Activated naive CD4-positive, alpha-beta T cell (primary cell): Measurements from ENCODE around the gene RPS6KA5.
"Not testable (repeated sequence)": the region's sequence is repeated elsewhere in the genome, so short reads cannot be mapped to it uniquely, and the experiment has no call there.

ENCODE experiments used
- DNase-seq, 4 experiments: peaks; one replicate each; lab custom pipeline; 2025; lab: John Stamatoyannopoulos, UW

The RPS6KA5 gene

DNA sequence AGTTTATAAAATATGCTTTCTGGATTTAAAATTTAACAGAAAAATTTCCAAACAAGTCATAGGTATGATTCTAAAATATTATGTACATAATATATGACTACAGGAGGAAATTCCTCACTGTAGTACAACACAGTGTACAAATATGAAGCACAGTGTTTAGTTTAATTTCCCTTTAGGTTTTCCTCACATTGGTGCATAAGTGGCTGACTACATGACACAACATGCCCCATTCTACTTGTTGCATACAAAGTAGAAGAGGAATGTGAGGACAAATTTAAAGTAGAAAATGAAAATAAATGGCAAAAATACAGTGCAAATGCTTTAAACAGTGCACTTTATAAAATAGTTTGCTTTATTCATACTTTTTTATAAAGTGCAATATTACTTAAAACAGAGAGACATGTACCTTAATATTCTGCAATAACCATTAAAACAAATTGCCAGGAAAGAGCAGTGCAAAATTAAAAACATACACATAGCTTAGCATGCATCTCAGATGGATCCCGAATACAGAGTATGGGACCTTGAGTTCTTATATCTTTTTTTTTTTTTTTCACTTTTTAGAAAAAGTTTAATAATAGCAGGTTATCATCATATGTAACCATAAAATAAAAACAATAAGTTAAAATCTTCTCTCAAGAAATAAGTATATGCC, 189.4 kb downstream of the RPS6KA5 start:
- DNase-seq = no peak

DNA sequence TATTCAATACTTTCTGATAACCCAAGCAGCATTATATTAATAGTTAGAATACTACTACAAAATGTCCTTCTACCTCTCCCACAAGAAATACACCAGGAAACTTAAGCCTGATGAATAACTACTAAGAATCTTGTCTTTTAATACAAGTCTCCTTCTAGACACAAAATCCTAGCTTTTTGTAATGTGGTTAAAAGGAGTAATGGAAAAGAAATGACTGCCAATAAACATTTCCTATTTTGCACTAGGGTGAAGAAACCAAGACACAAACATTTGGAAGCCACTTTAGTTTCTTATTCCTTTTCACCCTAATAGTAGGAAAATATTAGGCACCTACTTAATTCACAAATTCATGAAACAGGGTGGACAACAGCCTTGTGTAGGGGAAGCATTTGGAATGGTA, 192.9 kb downstream of the RPS6KA5 start:
- DNase-seq = no peak

DNA sequence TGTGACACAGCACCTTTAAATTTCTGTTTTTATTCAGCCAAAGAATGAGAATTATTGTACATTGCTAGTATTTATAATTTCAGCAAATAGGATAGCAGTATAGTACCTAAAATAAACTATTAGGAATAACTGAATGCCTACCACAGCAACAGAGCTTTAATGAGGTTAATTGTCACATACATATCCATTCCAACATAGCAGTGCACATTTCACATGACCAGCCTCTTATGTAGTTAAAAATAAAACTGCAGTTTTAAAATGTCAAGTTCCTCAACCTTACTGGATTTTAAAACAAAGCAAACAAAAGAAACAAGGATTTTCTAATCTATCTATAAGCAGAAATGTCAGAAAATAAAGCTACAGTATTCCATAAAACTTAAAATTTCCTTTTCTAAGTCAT, 193.6 kb downstream of the RPS6KA5 start:
- DNase-seq = no peak

DNA sequence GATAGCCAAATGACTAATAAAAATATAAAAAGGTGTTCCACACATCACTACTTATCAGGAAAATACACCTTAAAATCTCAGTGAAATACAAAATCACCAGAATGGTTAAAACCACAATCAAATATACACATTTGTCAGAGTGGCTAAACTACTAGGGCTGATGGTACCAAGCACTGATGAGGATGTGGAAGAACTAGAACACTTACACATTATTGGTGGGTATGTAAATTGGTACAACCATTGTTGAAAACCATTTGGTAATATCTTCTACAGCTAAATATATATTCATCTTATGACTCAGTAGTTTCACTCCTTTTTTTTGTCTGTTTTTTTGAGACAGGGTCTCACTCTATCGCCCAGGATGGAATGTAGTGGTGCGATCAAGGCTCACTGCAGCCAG, 195.7 kb downstream of the RPS6KA5 start:
- DNase-seq = no peak

DNA sequence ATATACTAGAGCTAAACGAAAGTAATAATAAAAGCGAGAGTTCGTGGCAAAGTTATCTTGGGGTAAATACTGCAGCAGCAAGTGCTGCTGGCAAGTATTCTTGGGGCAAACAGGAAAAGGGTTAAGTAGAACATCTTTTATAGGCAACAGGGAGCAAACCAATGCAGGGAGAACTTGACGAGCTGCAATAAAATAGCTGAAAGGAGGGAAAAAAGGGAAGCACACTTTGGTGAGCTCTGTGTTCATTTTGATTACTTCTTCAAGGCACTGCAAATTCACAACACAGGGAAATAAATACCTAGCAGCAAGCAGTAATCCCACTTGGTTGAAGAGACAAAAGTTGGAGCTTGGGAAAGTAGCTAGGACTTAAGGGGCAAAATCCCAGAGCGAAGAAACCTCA, 201.9 kb downstream of the RPS6KA5 start:
- DNase-seq = no peak

DNA sequence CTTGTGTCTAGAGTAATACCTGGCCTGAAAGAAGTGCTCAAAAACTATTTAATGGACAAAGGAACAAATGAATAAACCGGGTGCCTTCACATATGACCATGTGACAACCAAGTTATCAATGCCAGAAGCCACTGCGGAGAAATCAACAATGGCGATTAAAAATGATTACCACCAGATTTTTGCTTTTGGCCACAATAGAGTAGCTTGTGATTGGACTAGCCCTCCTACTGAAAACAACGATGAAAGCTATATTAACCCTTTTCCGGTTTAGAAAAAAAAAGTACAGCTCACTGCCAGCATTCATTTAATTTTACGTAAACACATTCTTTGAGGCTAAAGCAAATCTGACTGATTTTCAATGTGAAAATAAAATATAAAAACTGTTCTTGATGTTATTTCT, 202.6 kb downstream of the RPS6KA5 start:
- DNase-seq = no peak

DNA sequence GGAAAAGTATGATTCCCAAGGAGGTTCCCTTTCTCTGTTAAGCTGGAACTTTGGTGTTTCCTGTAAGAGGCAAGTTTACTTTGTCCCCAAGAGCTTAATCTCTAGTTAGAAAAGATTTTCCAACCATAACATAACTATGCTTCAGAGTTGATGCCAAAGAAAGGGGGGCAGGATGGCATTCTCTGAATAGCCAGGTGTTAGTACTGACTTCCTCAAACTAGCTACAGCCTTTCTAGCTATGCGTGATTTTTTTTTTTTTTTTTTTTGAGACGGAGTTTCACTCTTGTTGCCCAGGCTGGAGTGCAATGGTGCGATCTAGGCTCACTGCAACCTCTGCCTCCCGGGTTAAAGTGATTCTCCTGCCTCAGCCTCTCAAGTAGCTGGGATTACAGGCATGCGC, 204.3 kb downstream of the RPS6KA5 start:
- not testable (repeated sequence) for DNase-seq

DNA sequence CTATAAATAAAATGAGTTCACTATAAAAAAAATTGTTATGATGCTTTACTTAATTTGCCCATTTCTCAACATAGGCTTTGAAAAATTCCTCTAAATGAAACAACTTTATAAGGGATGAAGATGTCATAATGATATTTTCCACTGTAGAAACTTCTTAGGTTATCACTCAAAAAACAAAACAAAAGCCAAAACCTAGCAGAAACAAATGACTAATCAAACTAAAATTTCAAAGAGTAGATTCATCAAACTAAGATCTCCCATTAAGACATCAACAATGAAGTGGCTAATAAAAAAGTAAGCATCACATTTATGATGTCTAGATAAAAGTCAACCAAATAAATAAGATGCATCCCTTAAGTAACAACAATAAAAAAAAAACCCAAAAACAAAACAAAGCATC, 207.3 kb downstream of the RPS6KA5 start:
- DNase-seq = no peak

DNA sequence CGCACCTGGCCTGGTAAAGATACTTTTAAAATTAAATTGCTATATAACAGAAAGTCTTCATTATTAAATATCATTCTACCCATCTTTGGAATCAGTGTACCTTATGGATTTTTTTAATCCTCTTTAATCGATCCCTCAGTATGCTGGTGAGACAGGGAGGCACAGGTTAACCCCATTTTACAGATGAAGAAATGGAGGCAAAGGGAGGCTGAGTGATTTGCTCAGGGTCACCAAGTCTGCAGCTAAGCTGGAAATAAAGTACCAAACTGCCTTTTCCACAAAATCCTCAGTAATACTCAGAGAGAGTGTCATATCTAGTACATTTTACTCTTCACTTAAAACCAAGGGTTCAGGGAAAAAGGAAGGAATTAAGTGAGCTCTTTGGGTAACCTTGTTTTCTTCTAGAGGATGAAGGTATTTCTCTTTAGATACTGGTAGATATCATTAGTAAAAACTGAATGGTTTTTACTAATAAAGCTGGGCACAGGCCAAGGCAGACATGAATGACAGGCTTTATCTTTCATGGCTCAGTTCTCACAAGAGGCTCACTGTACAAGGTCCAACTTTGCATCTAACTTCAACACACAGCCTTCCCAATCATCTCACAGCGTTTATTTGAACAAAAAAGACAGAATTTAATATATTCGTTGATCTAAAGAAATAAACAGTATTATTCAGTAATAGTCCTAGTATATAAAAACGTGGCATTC, 209.0 kb downstream of the RPS6KA5 start:
- DNase-seq = no peak

DNA sequence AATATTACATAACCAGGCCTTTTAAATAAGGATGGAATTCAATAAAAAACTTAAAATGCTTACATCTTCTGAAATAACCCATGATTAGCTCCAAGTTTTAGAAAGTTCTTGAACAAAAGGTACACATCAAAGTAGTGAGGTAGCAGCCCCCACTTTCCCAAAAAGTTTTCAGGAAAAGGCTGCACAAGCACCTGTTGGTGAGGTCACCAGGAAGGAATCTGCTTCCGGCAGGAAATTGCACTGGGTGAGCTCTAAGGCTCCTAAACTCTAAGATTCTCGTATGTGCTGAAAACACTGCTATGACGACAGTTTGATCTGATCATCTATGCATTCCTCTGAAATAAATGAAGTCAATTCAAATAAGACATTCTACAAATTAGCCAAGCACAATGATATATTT, 210.0 kb downstream of the RPS6KA5 start:
- DNase-seq = no peak

DNA sequence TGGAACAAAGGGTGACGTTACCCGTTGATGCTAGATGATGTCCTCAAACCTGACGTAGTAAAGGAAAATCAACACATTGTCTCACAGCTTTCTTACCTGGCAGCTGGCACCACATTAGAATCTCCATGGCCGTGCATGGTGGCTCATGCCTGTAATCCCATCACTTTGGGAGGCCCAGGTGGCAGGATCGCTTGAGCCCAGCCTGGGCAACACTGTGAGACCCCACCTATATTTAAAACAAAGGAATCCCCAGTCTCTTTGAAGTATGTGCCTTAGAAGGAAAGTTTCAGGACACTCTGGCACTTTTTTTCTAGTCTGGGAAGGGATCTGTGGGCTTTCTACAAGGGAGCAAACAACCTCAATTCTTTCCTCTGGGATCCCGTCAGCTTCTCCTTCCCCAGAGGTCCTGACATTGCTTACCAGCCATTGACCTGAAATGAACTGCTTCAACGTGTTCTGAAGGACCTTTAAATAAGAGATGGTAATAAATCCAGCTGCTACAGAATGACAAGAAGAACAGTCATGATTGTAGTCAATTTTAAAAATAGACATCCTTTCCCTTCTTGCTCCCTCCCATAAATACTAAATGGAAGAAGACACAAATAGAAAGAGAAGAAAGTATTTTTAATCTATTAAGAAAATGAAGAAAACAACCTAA, 210.5 kb downstream of the RPS6KA5 start:
- no peak for DNase-seq

DNA sequence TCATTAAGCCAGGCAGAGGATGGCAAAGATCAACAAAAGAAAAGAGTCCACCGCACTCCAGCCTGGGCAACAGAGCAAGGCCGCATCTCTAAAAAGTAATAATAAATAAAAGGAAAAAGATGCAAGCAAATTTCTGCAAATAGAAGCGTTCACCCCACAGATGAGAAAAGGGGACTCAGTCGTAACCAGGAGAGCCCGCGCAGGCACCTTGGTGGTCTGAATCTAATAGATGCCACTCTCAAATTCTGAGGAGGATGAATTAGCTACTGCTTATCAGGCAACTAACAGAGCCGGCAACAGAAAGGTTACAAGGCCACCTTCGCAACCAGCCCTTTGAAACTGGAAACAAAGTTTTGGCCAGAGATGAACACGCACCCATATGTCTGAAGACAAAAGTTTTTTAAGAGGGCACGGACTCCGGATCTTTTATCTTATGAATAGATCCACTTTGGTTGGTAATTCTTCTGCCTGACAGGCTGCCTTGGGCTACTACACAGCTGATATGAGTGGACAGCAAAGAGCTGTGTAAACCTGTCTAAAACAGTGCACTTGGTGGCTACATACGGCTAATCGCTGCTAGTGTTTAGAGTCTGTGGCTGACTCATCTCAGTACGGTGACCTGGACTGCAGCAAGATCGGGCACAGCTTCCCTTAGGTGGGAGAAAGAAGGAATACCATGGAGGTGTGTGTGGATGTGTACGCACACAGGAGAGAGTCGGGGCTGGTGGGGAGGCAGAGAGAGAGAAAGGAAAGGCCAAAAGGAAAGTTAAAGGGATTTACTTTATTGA, 211.3 kb downstream of the RPS6KA5 start:
- no peak for DNase-seq

DNA sequence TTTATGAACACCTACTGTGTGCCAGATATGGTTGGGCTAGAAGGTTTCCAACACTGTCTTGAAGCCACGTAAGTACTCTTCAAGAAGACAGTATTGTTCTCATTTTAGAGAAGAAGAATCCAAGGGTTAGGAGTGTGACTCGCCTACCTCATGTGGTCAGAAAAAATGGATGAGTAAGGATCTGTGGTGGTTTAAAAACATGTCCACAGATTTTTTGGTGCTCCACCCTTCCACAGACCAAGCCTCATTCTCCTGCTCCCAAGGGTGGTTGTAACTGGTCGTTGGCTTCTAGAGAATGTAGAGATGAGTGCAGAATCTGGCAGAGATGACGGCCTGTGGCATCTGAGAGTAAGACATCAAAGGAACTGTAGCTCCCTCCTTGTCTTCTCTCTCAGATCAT, 213.9 kb downstream of the RPS6KA5 start:
- DNase-seq = no peak

DNA sequence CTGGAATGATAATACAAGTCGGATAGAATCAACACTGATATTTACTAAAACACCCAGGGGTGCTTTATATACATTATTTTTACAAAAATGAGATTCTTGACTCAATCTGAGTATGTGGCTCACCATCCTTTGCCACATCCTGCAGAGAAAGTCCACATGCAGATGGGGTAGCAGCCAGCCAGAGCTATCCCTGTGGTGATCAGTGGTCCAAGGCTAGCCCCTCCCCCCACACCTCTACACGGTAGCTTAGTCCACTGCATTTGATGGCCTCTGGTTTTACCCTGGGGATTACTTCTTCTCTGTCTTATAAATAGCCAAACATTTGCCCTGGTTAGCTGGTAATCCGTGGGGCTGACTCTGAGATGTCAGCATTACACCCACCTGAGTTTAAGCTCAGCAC, 216.1 kb downstream of the RPS6KA5 start:
- no peak for DNase-seq

DNA sequence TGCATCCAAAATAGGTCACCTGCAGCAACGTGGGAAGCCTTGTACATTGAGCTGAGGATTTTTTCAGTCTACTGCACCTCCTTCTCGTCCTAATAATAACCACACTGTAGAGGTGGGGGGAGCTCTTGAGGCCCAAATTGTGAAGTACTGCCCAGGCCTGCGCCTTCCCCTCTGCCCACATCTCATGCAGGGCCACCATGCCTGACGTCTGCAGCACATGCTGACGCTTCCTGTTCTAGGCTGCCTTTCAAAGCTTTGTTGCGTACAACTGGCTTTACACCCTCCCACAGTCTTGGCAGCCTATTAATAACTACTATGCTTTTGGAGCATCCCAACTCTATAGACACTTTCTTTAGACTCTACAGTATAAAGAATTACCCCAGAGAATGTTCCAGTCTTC, 217.7 kb downstream of the RPS6KA5 start:
- DNase-seq = no peak

DNA sequence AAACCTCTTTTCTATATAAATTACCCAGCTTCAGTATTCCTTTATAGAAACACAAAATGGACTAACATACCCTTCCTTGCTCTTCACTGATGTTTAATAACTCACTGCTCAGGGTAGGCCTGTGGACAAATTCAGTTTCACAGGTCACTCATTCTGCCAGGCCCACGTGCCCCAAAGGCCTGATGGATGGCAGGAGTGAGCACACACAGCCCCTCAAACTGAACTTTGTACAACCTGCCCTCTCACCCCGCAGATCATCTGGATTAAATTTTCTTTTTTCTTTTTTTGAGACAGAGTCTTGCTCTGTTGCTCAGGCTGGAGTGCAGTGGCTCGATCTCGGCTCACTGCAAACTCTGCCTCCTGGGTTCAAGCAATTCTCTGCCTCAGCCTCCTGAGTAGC, 219.8 kb downstream of the RPS6KA5 start:
- not testable (repeated sequence) for DNase-seq

DNA sequence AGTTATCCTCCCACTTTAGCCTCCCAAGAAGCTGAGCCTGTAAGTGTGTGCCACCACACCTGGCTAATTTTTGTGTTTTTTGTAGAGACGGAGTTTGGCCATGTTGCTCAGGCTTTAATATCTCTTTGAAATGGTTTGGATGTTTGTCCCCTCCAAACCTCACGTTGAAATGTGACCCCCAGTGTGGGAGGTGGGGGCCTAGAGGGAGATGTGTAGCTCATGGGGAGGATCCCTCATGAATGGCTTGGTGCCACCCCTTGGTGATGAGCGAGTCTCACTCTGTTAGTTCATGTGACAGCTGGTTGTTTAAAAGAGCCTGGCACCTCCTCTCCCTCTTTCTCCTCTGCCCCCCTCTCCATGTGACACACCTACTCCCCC, 220.6 kb downstream of the RPS6KA5 start:
- no peak for DNase-seq

DNA sequence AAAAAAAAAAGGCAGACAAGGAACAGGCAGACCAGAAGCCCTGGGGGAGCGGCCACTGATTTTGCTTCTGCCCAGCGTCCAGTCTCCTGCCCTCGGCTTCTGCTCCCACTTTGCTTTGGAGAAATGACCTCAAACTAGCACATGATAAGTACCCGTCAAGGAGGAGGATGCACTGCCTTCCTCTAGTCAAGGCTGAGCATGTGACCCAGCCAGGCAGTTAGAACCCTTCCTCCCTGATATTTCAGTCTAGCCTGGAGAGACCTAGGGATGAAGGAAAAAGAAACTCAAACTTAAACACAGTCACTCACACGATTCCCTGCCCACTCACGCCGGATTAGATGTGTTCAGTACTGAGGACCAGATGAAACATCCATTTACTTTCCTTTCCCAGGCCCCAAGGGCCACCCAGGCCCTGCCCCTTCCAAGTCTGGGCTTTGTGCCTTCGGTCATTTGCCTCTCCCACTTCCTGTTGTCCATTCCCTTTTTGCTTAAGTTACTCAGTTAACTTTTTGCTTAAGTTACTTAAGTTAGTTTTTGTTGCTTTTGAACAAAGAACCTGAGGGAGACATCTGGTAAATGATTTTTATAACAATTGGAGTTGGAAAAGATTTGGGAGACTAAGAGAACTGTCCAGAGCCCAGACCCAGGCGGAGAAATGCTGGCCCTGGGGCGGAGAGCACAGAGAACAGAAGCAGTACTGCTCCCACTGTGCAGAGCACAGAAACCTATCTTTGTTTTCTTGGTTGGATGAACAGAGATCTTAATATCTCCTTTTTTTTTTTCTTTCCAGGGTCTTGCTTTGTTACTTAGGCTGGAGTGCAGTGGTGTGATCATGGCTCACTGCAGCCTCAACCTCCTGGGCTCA, 221.2 kb downstream of the RPS6KA5 start:
- DNase-seq = no peak

DNA sequence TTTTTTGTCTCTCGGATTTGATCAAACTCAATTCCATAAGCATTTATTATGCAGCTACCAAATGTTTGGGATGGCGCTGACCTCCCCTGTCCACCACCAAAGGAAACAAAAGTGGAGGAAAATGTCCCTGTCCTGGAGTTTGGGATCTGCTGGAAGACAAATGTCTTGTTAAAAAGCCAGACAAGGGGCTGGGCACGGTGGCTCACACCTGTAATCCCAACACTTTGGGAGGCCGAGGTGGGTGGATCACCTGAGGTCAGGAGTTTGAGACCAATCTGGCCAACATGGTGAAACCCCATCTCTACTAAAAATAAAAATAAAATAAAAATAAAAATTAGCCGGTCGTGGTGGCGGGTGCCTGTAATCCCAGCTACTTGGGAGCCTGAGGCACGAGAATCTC, 221.9 kb downstream of the RPS6KA5 start:
- DNase-seq = not testable (repeated sequence)

DNA sequence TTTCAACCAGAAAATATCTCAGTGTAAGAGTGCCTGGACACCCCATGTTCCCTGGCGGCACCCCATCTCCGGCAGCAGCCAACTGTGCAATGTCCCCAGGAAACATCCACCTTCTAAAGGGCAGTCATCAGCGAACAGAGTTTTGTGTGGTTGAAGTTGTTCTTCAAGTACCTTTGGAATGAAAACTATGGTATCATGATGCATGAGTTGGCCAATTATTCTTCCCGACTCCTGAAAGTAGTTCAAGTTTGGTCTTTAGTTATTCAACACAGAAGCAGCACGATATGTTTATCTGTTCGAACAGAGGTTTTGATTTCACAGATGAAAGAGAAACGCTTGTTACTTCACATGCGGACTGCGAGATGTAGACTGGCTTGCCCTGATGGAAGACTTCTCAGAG, 223.1 kb downstream of the RPS6KA5 start:
- DNase-seq = no peak

DNA sequence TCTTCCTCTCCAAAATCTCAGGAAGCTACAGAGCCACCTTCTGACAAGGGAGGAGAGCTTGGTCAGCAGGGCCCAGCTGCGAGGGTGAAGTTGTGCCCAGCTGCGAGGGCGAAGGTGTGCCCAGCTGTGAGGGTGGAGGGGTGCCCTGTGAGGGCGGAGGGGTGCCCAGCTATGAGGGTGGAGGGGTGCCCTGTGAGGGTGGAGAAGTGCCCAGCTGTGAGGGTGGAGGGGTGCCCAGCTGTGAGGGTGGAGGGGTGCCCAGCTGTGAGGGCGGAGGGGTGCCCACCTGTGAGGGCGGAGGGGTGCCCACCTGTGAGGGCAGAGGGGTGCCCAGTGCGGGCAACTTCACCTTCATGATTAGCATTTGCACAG, 223.8 kb downstream of the RPS6KA5 start:
- DNase-seq = no peak

DNA sequence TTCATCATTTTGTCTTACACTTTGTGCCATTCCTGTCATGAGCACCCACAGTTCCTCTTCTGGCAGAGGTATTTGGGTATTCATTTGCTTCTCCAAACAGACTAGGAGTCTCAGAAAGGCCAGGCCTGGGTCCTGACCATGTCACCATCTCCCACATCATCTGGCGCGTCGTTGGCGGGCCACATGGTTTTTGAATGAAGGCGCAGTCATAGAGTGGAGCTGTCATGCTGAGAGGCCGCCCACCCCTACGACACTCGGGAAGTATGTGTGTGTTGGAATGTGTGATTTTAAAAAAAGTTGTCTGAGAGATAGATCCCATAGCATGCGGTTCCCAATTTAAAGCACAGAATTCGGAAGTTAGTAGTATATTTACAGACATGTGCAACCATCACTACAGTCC, 228.6 kb downstream of the RPS6KA5 start:
- DNase-seq = no peak
